Activated T-cell treated with anti-CD3 and anti-CD28 coated beads for 48 hours (primary cell): ENCODE data around the gene BLNK.

ENCODE experiments used
- DNase-seq: peaks from one replicate; pipeline ENCODE4 v3.0.0-alpha.2; 2020; ENCODE audit warnings: low read depth

The BLNK gene

GRCh38 chr10:96288151-96288621 lies 16.8 kb upstream of the BLNK start:
- no peak for DNase-seq

GRCh38 chr10:96287392-96288105 lies 16.2 kb upstream of the BLNK start:
- DNase-seq, result no peak

GRCh38 chr10:96285331-96285752 lies 14.0 kb upstream of the BLNK start:
- DNase-seq, result no peak

GRCh38 chr10:96283756-96284155 lies 12.4 kb upstream of the BLNK start:
- no peak for DNase-seq

GRCh38 chr10:96283351-96283750 lies 12.0 kb upstream of the BLNK start:
- DNase-seq, result no peak

- no peak for DNase-seq
Measured at GRCh38 chr10:96281444-96282029, 10.2 kb upstream of the BLNK start.

GRCh38 chr10:96280859-96281258 lies 9.5 kb upstream of the BLNK start:
- no peak for DNase-seq

- no peak for DNase-seq
Measured at GRCh38 chr10:96279191-96279641, 7.8 kb upstream of the BLNK start.

- no peak for DNase-seq
Measured at GRCh38 chr10:96276831-96277230, 5.5 kb upstream of the BLNK start.

- DNase-seq, result no peak
Measured at GRCh38 chr10:96276426-96276825, 5.1 kb upstream of the BLNK start.

GRCh38 chr10:96275685-96276418 lies 4.5 kb upstream of the BLNK start:
- DNase-seq, result no peak

- DNase-seq, result no peak
Measured at GRCh38 chr10:96272316-96273280, 1.2 kb upstream of the BLNK start.

GRCh38 chr10:96270571-96270970 lies 798 bp downstream of the BLNK start:
- no peak for DNase-seq

GRCh38 chr10:96269438-96270300 lies 1.7 kb downstream of the BLNK start:
- DNase-seq, result no peak

- DNase-seq, result no peak
Measured at GRCh38 chr10:96268341-96268909, 2.9 kb downstream of the BLNK start.

GRCh38 chr10:96267234-96267705 lies 4.1 kb downstream of the BLNK start:
- DNase-seq, result no peak

GRCh38 chr10:96266118-96266770 lies 5.1 kb downstream of the BLNK start:
- no peak for DNase-seq

GRCh38 chr10:96264938-96265337 lies 6.4 kb downstream of the BLNK start:
- DNase-seq, result no peak

- no peak for DNase-seq
Measured at GRCh38 chr10:96263669-96264068, 7.7 kb downstream of the BLNK start.

GRCh38 chr10:96263176-96263575 lies 8.2 kb downstream of the BLNK start:
- no peak for DNase-seq
